GM12801 (cell line): ENCODE data around the gene RAB8B.

Experiments
- CTCF ChIP-seq: IDR thresholded peaks from one replicate; pipeline ENCODE4 v1.5.1; 2011; ENCODE audit warnings: control low read depth; ENCODE audit not compliant: insufficient read length; ENCODE audit errors: extremely low read depth

Gene RAB8B

DNA sequence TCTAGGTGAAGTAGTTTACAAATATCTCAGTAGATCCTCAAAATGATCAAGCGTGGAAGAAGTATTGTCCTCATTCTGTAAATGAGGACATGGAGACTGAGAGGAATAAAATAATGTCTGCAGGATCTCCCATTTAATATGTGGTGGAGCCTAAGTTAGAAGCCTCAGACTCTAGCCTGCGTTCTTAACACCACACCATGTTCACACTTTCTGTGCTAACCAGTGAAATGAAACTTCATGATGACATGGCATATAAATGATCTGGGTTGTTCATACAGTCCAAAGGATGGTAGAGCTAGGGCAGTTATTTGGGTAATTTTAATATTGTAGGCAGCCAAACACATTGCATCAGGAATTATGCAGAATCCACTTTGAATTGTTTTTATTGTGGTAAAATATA is 62.9 kb downstream of the RAB8B start:
- TF ChIP-seq CTCF, result no peak

GRCh38 chr15:63254991-63255390 is 65.6 kb downstream of the RAB8B start:
- TF ChIP-seq CTCF, result no peak

GRCh38 chr15:63255489-63255990 is 66.1 kb downstream of the RAB8B start:
- TF ChIP-seq CTCF, result no peak

DNA sequence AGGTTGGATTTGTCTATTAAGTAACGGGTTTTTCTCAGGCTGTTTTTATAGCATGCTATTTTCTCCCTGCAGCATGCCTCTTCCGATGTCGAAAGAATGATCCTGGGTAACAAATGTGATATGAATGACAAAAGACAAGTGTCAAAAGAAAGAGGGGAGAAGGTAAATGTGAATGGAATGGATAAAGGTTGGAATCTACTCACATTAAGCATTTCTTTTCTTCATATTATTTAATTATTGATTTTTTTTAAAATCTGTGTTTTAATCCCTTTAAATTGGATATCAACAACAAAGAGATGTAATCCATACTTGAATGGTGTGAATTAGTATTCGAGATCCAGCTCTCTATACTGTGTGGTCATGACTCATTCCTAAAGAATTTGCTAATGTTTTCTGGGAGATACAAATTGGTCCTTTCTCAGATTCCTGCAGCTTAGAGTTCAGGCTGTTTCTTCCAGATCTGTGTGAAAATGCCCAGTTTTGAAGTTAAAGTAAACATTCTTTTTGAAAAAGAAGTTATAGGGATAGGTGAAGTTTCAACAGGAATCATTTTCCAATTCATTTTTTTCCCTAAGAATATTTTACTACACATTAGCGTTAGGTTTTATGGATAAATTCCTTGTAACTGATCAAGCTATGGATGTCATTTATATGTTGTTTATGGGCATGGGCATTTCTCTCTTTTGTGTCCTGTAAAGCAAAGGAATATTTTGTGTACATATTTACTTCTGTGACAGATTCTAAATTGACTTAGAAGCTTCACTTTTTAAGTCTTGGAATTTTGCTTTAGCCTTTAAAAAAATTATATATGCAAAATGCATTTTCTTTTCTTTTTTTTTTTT is 67.2 kb downstream of the RAB8B start:
- TF ChIP-seq CTCF, result no peak

DNA sequence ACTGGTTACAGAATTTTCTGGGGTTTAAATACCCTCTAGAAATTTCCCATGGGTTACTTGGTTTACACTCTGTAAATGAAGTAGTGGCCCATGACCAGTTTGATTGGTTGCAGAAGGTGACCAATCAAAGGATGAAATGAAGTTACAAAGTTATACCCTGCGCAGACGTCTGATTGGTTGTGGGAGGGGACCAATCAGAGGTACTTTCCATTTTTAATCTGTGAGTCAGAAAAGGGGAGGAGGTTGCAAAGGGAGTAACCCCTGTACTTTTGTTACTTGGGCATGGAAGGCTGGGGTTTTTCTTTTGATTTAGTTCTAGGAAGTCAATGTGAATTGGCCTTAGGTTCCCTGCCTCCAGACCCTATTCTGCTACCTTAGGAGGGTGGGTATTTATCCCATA is 69.3 kb downstream of the RAB8B start:
- TF ChIP-seq CTCF, result no peak

DNA sequence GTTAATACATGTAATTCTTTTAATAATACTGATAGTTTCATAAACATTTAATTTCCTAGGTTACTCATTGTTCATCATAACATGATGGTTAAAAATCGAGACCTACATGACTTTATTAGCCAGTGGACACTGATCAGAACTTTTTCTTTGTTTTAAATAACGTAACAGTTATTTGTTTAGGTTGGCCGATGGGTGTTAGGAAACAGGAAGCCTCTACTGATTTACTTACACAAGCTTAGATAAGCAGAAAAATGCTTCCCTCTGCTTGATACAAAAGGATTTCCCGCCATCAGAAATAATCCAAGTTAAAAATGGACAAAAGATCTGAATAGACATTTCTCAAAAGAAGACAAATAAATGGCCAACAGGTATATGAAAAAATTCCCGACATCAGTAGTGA is 71.4 kb downstream of the RAB8B start:
- TF ChIP-seq CTCF, result no peak

GRCh38 chr15:63261311-63261710 is 71.9 kb downstream of the RAB8B start:
- TF ChIP-seq CTCF, result no peak
